Measurements from ENCODE around the gene FOXP1. TPM values are rescaled to one million over a fixed set of nuclear protein-coding genes. Genes with fewer than 3 reads are reported as not detected.

FOXP1 gene
- total and polyA plus RNA-seq, 4 donors: 15.2 to 263 (median 110) TPM

DNA sequence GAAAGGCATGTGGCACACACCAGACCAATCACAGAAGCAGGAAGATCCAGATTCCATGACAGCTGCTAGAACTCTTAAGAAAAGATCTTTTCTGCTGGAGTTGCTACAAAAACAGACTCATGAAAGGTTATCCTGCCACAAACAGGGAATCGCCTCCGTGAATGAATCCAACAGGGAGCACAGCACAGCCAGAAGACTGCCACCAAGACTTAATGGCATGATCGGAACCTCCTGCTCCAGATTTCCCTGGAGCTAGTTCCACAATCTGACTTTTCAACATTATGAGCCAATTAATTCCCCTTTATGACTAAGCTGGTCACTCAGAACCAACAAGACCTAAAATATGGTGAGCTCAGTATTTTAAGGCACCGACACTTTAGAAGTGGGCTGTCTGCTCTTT is 232.5 kb downstream of the FOXP1 start:
- DNase-seq: no peak
- Histone ChIP-seq H3K4me1 (ENCODE audit: control insufficient read depth in 1 of 2, insufficient read depth in 2 of 2, low read length in 2 of 2) (peaks cover 0 to 4% of the 10 kb centered on the region in 2 donors), H3K27ac (ENCODE audit: low read depth in 1 of 2, low read length in 2 of 2) (peak overlapping the region in 1 of 2 donors; percentile 43), H3K9me3 (ENCODE audit: control insufficient read depth, low read length) (no peaks in the 10 kb centered on the region), H3K4me3 (ENCODE audit: low read length in 2 of 2) (no peak overlapping the region), H3K36me3 (ENCODE audit: control insufficient read depth in 1 of 2, insufficient read depth in 2 of 2, low read length in 1 of 2) (no peaks in the 10 kb centered on the region), H3K27me3 (ENCODE audit: control insufficient read depth in 1 of 2, insufficient read depth in 2 of 2, low read length in 1 of 2) (no peaks in the 10 kb centered on the region)
- WGBS, 2 donors: 8 to 16% methylated on average over 4 of the region's 4 CpGs
- intact Hi-C loops (cut with DNase I): no loop called here
- no peak for ATAC-seq (ENCODE audit: low FRiP score)

DNA sequence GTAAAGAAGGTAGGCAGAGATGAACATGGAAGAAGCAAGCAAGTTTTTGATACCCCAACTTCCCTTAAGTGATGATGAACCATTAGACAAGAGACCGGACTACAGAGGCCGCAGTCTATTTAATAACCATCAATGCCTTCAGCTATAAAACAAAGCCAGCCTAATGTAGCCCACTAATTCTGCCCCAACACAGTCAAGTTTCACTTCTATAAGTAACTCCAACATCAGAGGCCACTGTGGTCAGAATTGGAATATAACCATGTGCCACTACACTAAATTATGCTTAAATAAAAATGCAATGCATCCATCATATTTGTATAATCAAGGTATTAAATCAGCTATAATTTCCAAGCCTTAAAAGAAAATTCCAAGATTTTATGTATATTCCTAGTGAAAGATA is 234.7 kb downstream of the FOXP1 start:
- no peak for ATAC-seq (ENCODE audit: low FRiP score)
- H3K27ac ChIP-seq (ENCODE audit: low read depth in 1 of 2, low read length in 2 of 2): no peak overlapping the region
- WGBS, 2 donors: 97 to 98% methylated on average over 2 of the region's 2 CpGs
- peaks cover 0 to 4% of the 10 kb centered on the region in 2 donors for H3K4me1 ChIP-seq (ENCODE audit: control insufficient read depth in 1 of 2, insufficient read depth in 2 of 2, low read length in 2 of 2)
- H3K9me3 ChIP-seq (ENCODE audit: control insufficient read depth, low read length): no peaks in the 10 kb centered on the region
- DNase-seq: no peak
- intact Hi-C loops (cut with DNase I): no loop called here
- no peak overlapping the region for H3K4me3 ChIP-seq (ENCODE audit: low read length in 2 of 2)
- no peaks in the 10 kb centered on the region for H3K36me3 ChIP-seq (ENCODE audit: control insufficient read depth in 1 of 2, insufficient read depth in 2 of 2, low read length in 1 of 2)
- no peaks in the 10 kb centered on the region for H3K27me3 ChIP-seq (ENCODE audit: control insufficient read depth in 1 of 2, insufficient read depth in 2 of 2, low read length in 1 of 2)

DNA sequence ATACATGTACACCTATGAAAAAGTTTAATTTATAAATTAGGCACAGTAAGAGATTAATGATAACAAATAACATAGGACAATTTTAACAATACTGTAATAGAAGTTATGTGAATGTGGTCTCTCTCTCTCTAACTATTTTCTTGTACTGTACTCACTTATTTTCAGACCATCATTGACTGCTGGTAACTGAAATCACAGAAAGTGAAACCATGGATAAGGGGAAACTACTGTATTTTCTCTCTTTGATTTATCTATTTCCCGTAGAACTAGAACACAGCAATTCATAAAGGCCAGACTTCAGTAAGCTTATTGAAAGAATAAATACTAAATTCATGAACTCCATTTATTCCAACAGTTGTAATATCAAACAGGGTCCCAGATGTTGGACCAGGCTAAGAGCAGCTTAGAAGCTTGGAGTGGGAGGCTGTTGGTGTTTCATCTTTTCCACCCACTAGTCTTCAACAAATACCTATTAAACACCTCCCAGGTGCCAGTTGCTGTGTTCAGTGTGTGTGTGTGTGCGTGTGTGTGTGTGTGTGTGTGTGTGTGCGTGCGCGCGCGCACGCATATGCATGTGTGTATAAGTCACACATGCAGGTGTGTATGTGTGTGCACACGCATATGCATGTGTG is 235.4 kb downstream of the FOXP1 start:
- Histone ChIP-seq H3K27me3 (ENCODE audit: control insufficient read depth in 1 of 2, insufficient read depth in 2 of 2, low read length in 1 of 2) (no peaks in the 10 kb centered on the region), H3K36me3 (ENCODE audit: control insufficient read depth in 1 of 2, insufficient read depth in 2 of 2, low read length in 1 of 2) (no peaks in the 10 kb centered on the region), H3K27ac (ENCODE audit: low read depth in 1 of 2, low read length in 2 of 2) (no peak overlapping the region), H3K4me3 (ENCODE audit: low read length in 2 of 2) (no peak overlapping the region), H3K4me1 (ENCODE audit: control insufficient read depth in 1 of 2, insufficient read depth in 2 of 2, low read length in 2 of 2) (peaks cover 0 to 4% of the 10 kb centered on the region in 2 donors), H3K9me3 (ENCODE audit: control insufficient read depth, low read length) (no peaks in the 10 kb centered on the region)
- DNase-seq: no peak
- intact Hi-C loops (cut with DNase I): no loop called here
- ATAC-seq (ENCODE audit: low FRiP score): no peak
- WGBS, 2 donors: 87 to 88% methylated on average over 9 of the region's 9 CpGs

DNA sequence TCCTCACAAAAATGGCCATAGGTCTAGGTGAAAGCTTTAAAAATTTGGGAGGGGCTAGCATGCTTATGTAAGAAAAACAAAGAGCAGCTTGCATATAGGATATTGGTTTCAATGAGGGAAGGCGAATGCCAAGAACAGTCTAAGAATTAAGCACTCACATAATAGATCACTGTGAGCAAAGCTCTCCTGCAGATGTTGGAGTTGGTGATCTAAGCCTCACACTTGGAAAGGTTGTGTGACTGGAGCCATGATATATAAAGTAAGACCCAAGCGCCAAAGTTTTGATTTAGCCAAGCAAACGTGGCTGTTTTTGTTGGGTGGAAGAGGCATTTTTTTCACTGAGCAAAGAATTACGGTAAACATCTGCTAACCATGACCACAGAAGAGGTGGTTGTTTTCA is 237.5 kb downstream of the FOXP1 start:
- no peak for DNase-seq
- ATAC-seq (ENCODE audit: low FRiP score): no peak
- intact Hi-C loops (cut with DNase I): no loop called here
- Histone ChIP-seq H3K27me3 (ENCODE audit: control insufficient read depth in 1 of 2, insufficient read depth in 2 of 2, low read length in 1 of 2) (no peaks in the 10 kb centered on the region), H3K9me3 (ENCODE audit: control insufficient read depth, low read length) (no peaks in the 10 kb centered on the region), H3K36me3 (ENCODE audit: control insufficient read depth in 1 of 2, insufficient read depth in 2 of 2, low read length in 1 of 2) (no peaks in the 10 kb centered on the region), H3K4me1 (ENCODE audit: control insufficient read depth in 1 of 2, insufficient read depth in 2 of 2, low read length in 2 of 2) (peaks cover 0 to 4% of the 10 kb centered on the region in 2 donors), H3K4me3 (ENCODE audit: low read length in 2 of 2) (no peak overlapping the region), H3K27ac (ENCODE audit: low read depth in 1 of 2, low read length in 2 of 2) (peak overlapping the region in 1 of 2 donors; percentile 67)
- WGBS, 2 donors: 21 to 23% methylated on average over 4 of the region's 4 CpGs

DNA sequence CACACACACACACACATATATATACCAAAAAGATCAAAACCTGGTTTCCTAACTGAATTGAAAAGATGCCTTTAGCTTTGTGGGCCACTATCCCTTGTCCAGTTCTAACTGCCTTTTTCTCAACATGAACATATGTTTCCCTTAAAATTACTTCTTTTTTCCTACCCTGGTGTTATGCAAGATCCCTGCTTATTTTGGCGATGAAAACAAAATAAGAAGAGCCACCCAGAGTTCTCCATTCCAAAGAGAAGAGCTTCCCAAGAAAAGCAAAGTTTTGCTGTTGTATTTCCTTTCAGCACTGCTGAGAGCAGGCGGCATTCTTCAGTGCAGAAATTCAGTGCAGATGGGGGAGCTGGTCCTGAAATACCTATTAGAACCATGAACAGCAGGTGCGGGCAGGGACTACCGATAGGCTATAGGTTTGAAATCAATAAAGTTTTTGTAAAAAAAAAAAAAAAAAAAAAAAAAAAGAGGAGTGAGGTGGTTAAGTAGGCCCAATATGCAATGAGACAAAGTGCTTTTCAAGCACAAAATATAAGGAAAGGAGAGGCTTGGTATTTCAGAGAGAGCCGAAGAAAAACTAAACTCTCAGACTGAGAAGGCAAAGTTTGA is 238.0 kb downstream of the FOXP1 start:
- intact Hi-C loops (cut with DNase I): no loop called here

DNA sequence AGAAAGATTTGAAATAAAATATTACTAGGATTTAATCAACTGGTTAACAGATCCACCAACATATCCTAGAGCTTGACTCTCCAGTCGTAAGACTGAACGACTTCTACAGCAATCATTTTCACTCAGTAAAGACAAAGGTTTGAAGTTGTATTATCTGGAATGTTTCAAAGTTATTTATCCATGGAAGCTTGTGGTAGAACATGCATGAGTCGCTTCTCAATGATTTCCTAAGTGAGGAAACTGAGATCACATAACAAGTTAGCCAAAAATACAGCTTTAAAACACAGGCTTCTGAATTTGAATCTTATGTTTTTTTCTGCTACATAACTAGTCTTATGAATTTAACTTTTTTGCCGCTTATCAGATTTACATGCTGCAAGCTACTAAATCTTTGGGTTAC is 241.8 kb downstream of the FOXP1 start:
- H3K36me3 ChIP-seq (ENCODE audit: control insufficient read depth in 1 of 2, insufficient read depth in 2 of 2, low read length in 1 of 2): no peaks in the 10 kb centered on the region
- no peaks in the 10 kb centered on the region for H3K27me3 ChIP-seq (ENCODE audit: control insufficient read depth in 1 of 2, insufficient read depth in 2 of 2, low read length in 1 of 2)
- peaks cover 0 to 2% of the 10 kb centered on the region in 2 donors for H3K4me1 ChIP-seq (ENCODE audit: control insufficient read depth in 1 of 2, insufficient read depth in 2 of 2, low read length in 2 of 2)
- intact Hi-C loops (cut with DNase I): no loop called here
- ATAC-seq (ENCODE audit: low FRiP score) (no peak), DNase-seq (no peak)
- no peak overlapping the region for H3K27ac ChIP-seq (ENCODE audit: low read depth in 1 of 2, low read length in 2 of 2)
- H3K4me3 ChIP-seq (ENCODE audit: low read length in 2 of 2): no peak overlapping the region
- no peaks in the 10 kb centered on the region for H3K9me3 ChIP-seq (ENCODE audit: control insufficient read depth, low read length)
- WGBS, 2 donors: 40 to 54% methylated on average over 4 of the region's 4 CpGs

More for the DNA sequence above, 238.0 kb downstream of the FOXP1 start:
- H3K9me3 ChIP-seq (ENCODE audit: control insufficient read depth, low read length): no peaks in the 10 kb centered on the region
- H3K4me1 ChIP-seq (ENCODE audit: control insufficient read depth in 1 of 2, insufficient read depth in 2 of 2, low read length in 2 of 2): peaks cover 0 to 4% of the 10 kb centered on the region in 2 donors
- no peaks in the 10 kb centered on the region for H3K27me3 ChIP-seq (ENCODE audit: control insufficient read depth in 1 of 2, insufficient read depth in 2 of 2, low read length in 1 of 2)
- DNase-seq (no peak), ATAC-seq (ENCODE audit: low FRiP score) (peak; percentile 87)
- no peaks in the 10 kb centered on the region for H3K36me3 ChIP-seq (ENCODE audit: control insufficient read depth in 1 of 2, insufficient read depth in 2 of 2, low read length in 1 of 2)
- H3K27ac ChIP-seq (ENCODE audit: low read depth in 1 of 2, low read length in 2 of 2): no peak overlapping the region
- WGBS, 2 donors: 2 to 10% methylated on average over 5 of the region's 5 CpGs
- no peak overlapping the region for H3K4me3 ChIP-seq (ENCODE audit: low read length in 2 of 2)

DNA sequence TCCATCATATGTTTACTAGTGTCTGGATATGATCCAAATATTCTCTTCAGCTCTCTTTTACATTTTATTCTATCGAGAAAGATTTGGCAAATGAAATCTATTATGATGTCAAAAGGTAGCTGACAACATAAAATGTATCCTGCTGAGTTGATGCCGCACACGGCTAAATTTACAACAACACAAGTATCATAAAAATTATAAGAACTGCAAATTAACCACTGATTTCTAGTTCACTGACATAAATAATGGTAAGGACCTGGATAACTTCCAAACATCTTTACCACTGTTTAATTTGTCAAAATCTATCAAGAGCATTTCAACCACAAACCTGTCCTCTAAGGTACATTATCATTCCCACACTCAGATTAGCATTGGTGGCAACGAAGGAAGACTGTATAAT is 244.5 kb downstream of the FOXP1 start:
- no peaks in the 10 kb centered on the region for H3K36me3 ChIP-seq (ENCODE audit: control insufficient read depth in 1 of 2, insufficient read depth in 2 of 2, low read length in 1 of 2)
- no peak for ATAC-seq (ENCODE audit: low FRiP score)
- intact Hi-C loops (cut with DNase I): no loop called here
- no peaks in the 10 kb centered on the region for H3K9me3 ChIP-seq (ENCODE audit: control insufficient read depth, low read length)
- DNase-seq: no peak
- no peak overlapping the region for H3K27ac ChIP-seq (ENCODE audit: low read depth in 1 of 2, low read length in 2 of 2)
- no peak overlapping the region for H3K4me3 ChIP-seq (ENCODE audit: low read length in 2 of 2)
- no peaks in the 10 kb centered on the region for H3K27me3 ChIP-seq (ENCODE audit: control insufficient read depth in 1 of 2, insufficient read depth in 2 of 2, low read length in 1 of 2)
- 84 to 86% methylated on average over 4 of the region's 4 CpGs for WGBS, 2 donors
- H3K4me1 ChIP-seq (ENCODE audit: control insufficient read depth in 1 of 2, insufficient read depth in 2 of 2, low read length in 2 of 2): no peaks in the 10 kb centered on the region

DNA sequence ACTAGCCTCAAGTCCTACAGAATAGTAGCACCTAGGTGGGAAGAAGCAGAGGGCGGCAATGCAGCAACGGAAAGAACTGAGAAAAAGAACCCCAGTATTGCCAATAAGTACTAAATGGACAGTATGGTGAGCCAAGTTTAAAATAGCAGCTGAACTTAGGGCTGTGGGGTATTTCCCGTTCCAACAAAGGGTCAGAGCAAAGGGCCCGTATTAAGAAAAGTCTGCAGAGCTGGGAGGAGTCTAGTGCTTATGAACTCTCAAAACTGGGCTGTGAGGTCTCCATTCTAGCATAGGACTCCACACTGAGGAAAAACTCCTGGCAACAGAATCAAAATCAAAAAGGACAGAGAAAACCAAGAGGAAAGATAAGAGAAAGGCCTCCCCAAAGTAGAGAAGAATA is 250.7 kb downstream of the FOXP1 start:
- peaks cover 0 to 8% of the 10 kb centered on the region in 2 donors for H3K4me1 ChIP-seq (ENCODE audit: control insufficient read depth in 1 of 2, insufficient read depth in 2 of 2, low read length in 2 of 2)
- H3K9me3 ChIP-seq (ENCODE audit: control insufficient read depth, low read length): no peaks in the 10 kb centered on the region
- DNase-seq: no peak
- no peaks in the 10 kb centered on the region for H3K36me3 ChIP-seq (ENCODE audit: control insufficient read depth in 1 of 2, insufficient read depth in 2 of 2, low read length in 1 of 2)
- H3K27ac ChIP-seq (ENCODE audit: low read depth in 1 of 2, low read length in 2 of 2): no peak overlapping the region
- H3K27me3 ChIP-seq (ENCODE audit: control insufficient read depth in 1 of 2, insufficient read depth in 2 of 2, low read length in 1 of 2): no peaks in the 10 kb centered on the region
- intact Hi-C loops (cut with DNase I): no loop called here
- WGBS, 2 donors: 44 to 56% methylated on average over 4 of the region's 4 CpGs
- no peak overlapping the region for H3K4me3 ChIP-seq (ENCODE audit: low read length in 2 of 2)
- ATAC-seq (ENCODE audit: low FRiP score): no peak

DNA sequence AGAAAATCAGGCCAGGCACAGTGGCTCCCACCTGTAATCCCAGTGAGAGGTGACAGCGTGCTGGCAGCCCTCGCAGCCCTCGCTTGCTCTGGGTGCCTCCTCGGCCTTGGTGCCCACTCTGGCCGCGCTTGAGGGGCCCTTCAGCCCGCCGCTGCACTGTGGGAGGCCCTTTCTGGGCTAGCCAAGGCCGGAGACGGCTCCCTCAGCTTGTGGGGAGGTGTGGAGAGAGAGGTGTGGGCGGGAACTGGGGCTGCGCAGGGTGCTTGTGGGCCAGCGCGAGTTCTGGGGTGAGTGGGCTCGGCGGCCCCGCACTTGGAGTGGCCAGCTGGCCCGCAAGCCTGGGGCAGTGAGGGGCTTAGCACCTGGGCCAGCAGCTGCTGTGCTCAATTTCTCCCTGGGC is 252.6 kb downstream of the FOXP1 start:
- ATAC-seq (ENCODE audit: low FRiP score): no peak
- WGBS, 2 donors: 92 to 96% methylated on average over 18 of the region's 18 CpGs
- intact Hi-C loops (cut with DNase I): no loop called here
- H3K9me3 ChIP-seq (ENCODE audit: control insufficient read depth, low read length): no peaks in the 10 kb centered on the region
- H3K27me3 ChIP-seq (ENCODE audit: control insufficient read depth in 1 of 2, insufficient read depth in 2 of 2, low read length in 1 of 2): no peaks in the 10 kb centered on the region
- H3K27ac ChIP-seq (ENCODE audit: low read depth in 1 of 2, low read length in 2 of 2): no peak overlapping the region
- H3K4me3 ChIP-seq (ENCODE audit: low read length in 2 of 2): no peak overlapping the region
- no peaks in the 10 kb centered on the region for H3K36me3 ChIP-seq (ENCODE audit: control insufficient read depth in 1 of 2, insufficient read depth in 2 of 2, low read length in 1 of 2)
- DNase-seq: no peak
- H3K4me1 ChIP-seq (ENCODE audit: control insufficient read depth in 1 of 2, insufficient read depth in 2 of 2, low read length in 2 of 2): peaks cover 0 to 8% of the 10 kb centered on the region in 2 donors
